Natural killer cell (primary cell): Measurements from ENCODE around the gene PALLD. TPM values are rescaled to one million over a fixed set of nuclear protein-coding genes. Genes with fewer than 3 reads are reported as not detected.

Source experiments
- ATAC-seq, 3 donors: fragments of 150-1000 bp in 2 of 3; fragments of 200-7000 bp in 1 of 3; cut with Tn5 transposase; 1 replicate in 1 of 3; 2 replicates in 2 of 3; pipeline ENCODE4 v1.10.0; 2021; ENCODE audit warnings: mild to moderate bottlenecking in 2 of 3, moderate library complexity in 2 of 3
- DNase-seq, 2 donors: peaks; one replicate each; pipeline versions ENCODE4 v3.0.0 to v3.0.0-alpha.2; 2013 to 2021; ENCODE audit warnings: mixed read lengths in 1 of 2
- H3K27ac ChIP-seq: one replicate; pipeline ENCODE4 v1.5.1; 2013; ENCODE audit warnings: mild to moderate bottlenecking, low read length
- H3K27me3 ChIP-seq: one replicate; pipeline ENCODE4 v1.6.1; 2013; ENCODE audit warnings: low read length; ENCODE audit not compliant: control insufficient read depth, insufficient read depth
- H3K36me3 ChIP-seq: one replicate; pipeline ENCODE4 v1.6.1; 2013; ENCODE audit warnings: low read length; ENCODE audit not compliant: control insufficient read depth, insufficient read depth
- H3K4me1 ChIP-seq: one replicate; pipeline ENCODE4 v1.6.1; 2013; ENCODE audit warnings: low read length; ENCODE audit not compliant: control insufficient read depth, insufficient read depth
- H3K4me3 ChIP-seq: one replicate; pipeline ENCODE4 v1.5.1; 2013; ENCODE audit warnings: low read length
- H3K9me3 ChIP-seq: one replicate; pipeline ENCODE4 v1.6.1; 2013; ENCODE audit warnings: low read length; ENCODE audit not compliant: control insufficient read depth, insufficient read depth
- H3K27ac Mint-ChIP-seq, 2 donors: one replicate each; pipeline ENCODE4 v1.8.0; 2022; ENCODE audit warnings: mild to moderate bottlenecking in 2 of 2, mixed read lengths in 2 of 2, moderate library complexity in 1 of 2
- H3K27me3 Mint-ChIP-seq, 2 donors: one replicate each; pipeline ENCODE4 v1.8.0; 2022; ENCODE audit warnings: low read depth in 2 of 2, mixed read lengths in 2 of 2
- H3K36me3 Mint-ChIP-seq: one replicate; pipeline ENCODE4 v1.8.0; 2022; ENCODE audit warnings: mixed read lengths
- H3K4me1 Mint-ChIP-seq, 2 donors: one replicate each; pipeline ENCODE4 v1.8.0; 2022; ENCODE audit warnings: mixed read lengths in 2 of 2
- H3K4me3 Mint-ChIP-seq: one replicate; pipeline ENCODE4 v1.8.0; 2022; ENCODE audit warnings: mild to moderate bottlenecking, moderate library complexity, mixed read lengths
- H3K9me3 Mint-ChIP-seq, 2 donors: one replicate each; pipeline ENCODE4 v1.8.0; 2022; ENCODE audit warnings: mixed read lengths in 2 of 2
- CTCF ChIP-seq: fragments of 200-600 bp; IDR thresholded peaks from one replicate; pipeline ENCODE4 v1.8.0; 2022; ENCODE audit warnings: antibody characterized with exemption
- WGBS: methylation state at CpG from one replicate; pipeline ENCODE4 v1.1.7; 2013; ENCODE audit warnings: missing lambda C conversion rate; ENCODE audit not compliant: insufficient coverage; 5-methylcytosine and 5-hydroxymethylcytosine counted together
- intact Hi-C: fragments of 100-400 bp; cut with micrococcal nuclease; formaldehyde crosslinking; loops from one replicate; pipeline ENCODE4 v1.14.2; 2022
- total RNA-seq, 4 donors: library from RNA; stranded (reverse); fragments of 120-200 nt in 1 of 4; gene quantifications; one replicate each; pipeline versions ENCODE4 v1.2.3 to v1.2.4, GENCODE V29; 2013 to 2022

PALLD gene
- total RNA-seq, 3 donors from 2014 or later (not counting 1 experiment from before 2014, with no cell fraction given): 15.1 to 25.4 (median 22.8) TPM

GRCh38 chr4:168711197-168712140 lies 214.6 kb downstream of the PALLD start:
- DNase-seq (peak in 1 of 2 donors; percentile 5), ATAC-seq (peak; percentile 75 to 78 (median 76))
- Histone ChIP-seq H3K9me3 (no peaks in the 10 kb centered on the region), H3K27ac (peak overlapping the region; percentile 43), H3K4me3 (no peak overlapping the region), H3K36me3 (no peaks in the 10 kb centered on the region), H3K27me3 (no peaks in the 10 kb centered on the region), H3K4me1 (peaks cover 12% of the 10 kb centered on the region)
- Mint-ChIP-seq H3K27ac (peak overlapping the region; percentile 71 to 92), H3K4me3 (peak overlapping the region; percentile 49), H3K27me3 (no peaks in the 10 kb centered on the region), H3K36me3 (no peaks in the 10 kb centered on the region), H3K9me3 (no peaks in the 10 kb centered on the region), H3K4me1 (peaks cover 22 to 28% of the 10 kb centered on the region in 2 donors)
- intact Hi-C loops: loop anchor here (2.0 to 10.0 kb wide), 3 partner anchors 103 to 306 kb away; no protein-coding TSS in a partner anchor
- no peak for TF ChIP-seq CTCF
- 27% methylated on average over 11 of the region's 11 CpGs for WGBS

- peak overlapping the region; percentile 71 to 92 for H3K27ac Mint-ChIP-seq
- no peaks in the 10 kb centered on the region for H3K9me3 Mint-ChIP-seq
- H3K4me1 Mint-ChIP-seq: peaks cover 25 to 34% of the 10 kb centered on the region in 2 donors
- 98% methylated on average over 4 of the region's 4 CpGs for WGBS
- no peak for DNase-seq
- no peaks in the 10 kb centered on the region for H3K27me3 ChIP-seq
- no peaks in the 10 kb centered on the region for H3K27me3 Mint-ChIP-seq
- H3K4me3 Mint-ChIP-seq: no peak overlapping the region
- H3K27ac ChIP-seq: peak overlapping the region; percentile 41
- no peak for TF ChIP-seq CTCF
- no peak overlapping the region for H3K4me3 ChIP-seq
- peaks cover 12% of the 10 kb centered on the region for H3K4me1 ChIP-seq
- no peaks in the 10 kb centered on the region for H3K36me3 Mint-ChIP-seq
- H3K9me3 ChIP-seq: no peaks in the 10 kb centered on the region
- intact Hi-C loops: loop anchor here (5.0 to 10.0 kb wide), 2 partner anchors 102 to 305 kb away; no protein-coding TSS in a partner anchor
- no peak for ATAC-seq
- H3K36me3 ChIP-seq: no peaks in the 10 kb centered on the region
Measured at GRCh38 chr4:168712316-168712890, 215.6 kb downstream of the PALLD start.

DNA sequence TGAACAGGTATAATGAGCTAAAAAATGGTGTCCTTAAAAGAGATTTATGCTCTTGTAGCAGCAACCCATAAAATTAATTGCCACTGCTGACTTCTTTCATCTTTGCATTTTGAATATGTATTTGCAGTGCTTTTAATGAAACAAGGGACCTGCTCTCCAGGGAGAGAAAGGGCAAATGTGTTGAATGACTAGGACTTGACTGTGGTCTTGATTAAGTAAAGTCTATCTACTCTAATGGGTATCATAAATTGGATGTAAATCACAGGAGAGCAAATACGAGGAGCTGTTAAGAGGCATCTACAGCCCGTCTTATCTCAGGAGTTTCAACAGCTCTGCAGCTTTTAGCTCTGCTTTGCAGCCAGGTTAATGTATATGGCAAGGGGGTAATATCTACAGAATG lies 216.4 kb downstream of the PALLD start:
- H3K27ac Mint-ChIP-seq: peak overlapping the region in 1 of 2 donors; percentile 16
- 100% methylated on average over 2 of the region's 2 CpGs for WGBS
- Histone ChIP-seq H3K4me1 (peaks cover 12% of the 10 kb centered on the region), H3K27me3 (no peaks in the 10 kb centered on the region), H3K9me3 (no peaks in the 10 kb centered on the region), H3K27ac (no peak overlapping the region), H3K36me3 (no peaks in the 10 kb centered on the region), H3K4me3 (no peak overlapping the region)
- no peaks in the 10 kb centered on the region for H3K9me3 Mint-ChIP-seq
- H3K27me3 Mint-ChIP-seq: no peaks in the 10 kb centered on the region
- peaks cover 32 to 42% of the 10 kb centered on the region in 2 donors for H3K4me1 Mint-ChIP-seq
- no peak for DNase-seq
- intact Hi-C loops: loop anchor here (5.0 to 10.0 kb wide), 2 partner anchors 102 to 304 kb away; no protein-coding TSS in a partner anchor
- H3K36me3 Mint-ChIP-seq: no peaks in the 10 kb centered on the region
- ATAC-seq: no peak
- no peak for TF ChIP-seq CTCF
- no peak overlapping the region for H3K4me3 Mint-ChIP-seq
